ENCODE data around the gene IRGC. TPM values are rescaled to one million over a fixed set of nuclear protein-coding genes. Genes with fewer than 3 reads are reported as not detected.

Gene IRGC
- total RNA-seq, 4 donors from 2014 or later: not detected

- ATAC-seq (ENCODE audit: low FRiP score): no peak
- no peak for DNase-seq (ENCODE audit: low spot score)
- TF ChIP-seq, protein P1, sequence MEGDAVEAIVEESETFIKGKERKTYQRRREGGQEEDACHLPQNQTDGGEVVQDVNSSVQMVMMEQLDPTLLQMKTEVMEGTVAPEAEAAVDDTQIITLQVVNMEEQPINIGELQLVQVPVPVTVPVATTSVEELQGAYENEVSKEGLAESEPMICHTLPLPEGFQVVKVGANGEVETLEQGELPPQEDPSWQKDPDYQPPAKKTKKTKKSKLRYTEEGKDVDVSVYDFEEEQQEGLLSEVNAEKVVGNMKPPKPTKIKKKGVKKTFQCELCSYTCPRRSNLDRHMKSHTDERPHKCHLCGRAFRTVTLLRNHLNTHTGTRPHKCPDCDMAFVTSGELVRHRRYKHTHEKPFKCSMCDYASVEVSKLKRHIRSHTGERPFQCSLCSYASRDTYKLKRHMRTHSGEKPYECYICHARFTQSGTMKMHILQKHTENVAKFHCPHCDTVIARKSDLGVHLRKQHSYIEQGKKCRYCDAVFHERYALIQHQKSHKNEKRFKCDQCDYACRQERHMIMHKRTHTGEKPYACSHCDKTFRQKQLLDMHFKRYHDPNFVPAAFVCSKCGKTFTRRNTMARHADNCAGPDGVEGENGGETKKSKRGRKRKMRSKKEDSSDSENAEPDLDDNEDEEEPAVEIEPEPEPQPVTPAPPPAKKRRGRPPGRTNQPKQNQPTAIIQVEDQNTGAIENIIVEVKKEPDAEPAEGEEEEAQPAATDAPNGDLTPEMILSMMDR (IDR thresholded peaks at IDR 0.05): no peak
These were observed 25.4 kb downstream of the IRGC start for GRCh38 chr19:43741075-43741825.

DNA sequence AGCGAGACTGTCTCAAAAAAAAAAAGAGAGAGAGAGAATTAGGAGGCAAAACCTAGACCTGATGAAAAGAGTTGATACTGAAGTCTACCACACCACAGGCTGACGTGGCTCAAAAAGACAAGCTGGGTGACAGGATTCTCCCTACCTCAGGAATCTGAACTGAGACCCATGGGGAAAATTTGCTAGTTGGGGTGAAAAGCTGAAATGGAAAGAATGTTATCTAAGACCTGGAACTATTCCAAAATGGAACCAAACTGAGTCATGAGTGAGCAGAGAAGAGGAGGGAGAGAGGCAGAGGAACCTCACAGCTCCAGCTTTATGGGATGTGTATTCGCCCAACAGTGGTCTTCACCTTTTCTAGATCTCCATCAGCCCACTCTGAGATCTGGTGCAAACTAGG, 27.2 kb downstream of the IRGC start:
- TF ChIP-seq, protein P1 (IDR thresholded peaks at IDR 0.05): no peak
- ATAC-seq (ENCODE audit: low FRiP score) (no peak), DNase-seq (ENCODE audit: low spot score) (no peak)

DNA sequence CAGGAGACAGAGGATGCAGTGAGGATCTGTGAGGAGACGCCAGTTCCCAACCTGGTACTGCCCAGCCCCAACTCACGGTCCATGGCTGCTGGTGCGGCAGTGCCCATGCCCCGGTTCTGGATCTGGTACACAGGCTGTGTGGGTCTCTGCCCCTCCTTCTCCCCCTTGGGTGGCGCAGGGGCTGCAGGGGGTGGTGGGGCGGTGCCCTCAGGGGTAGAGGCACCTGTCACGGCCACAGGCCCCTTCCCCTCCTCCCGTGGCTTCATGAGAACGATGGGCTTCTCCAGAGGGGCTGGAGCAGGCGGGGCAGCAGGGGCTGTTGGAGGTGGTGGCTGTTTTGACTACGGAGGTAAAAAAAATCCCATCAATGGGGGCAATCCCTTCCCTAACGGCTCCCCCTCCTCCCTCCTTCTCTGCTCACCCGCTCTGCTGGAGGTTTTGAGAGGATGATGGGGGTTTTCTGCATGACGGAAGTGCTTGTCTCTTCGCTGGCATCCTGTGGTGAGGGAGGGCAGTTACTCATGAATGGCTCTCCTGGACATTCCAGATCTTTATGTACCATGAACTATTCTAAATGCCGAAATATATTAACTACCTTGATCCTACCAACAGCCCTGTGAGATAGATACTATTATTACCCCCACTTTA, 31.8 kb downstream of the IRGC start:
- ATAC-seq (ENCODE audit: low FRiP score): no peak
- TF ChIP-seq, protein P1 (IDR thresholded peaks at IDR 0.05): no peak
- no peak for DNase-seq (ENCODE audit: low spot score)

DNA sequence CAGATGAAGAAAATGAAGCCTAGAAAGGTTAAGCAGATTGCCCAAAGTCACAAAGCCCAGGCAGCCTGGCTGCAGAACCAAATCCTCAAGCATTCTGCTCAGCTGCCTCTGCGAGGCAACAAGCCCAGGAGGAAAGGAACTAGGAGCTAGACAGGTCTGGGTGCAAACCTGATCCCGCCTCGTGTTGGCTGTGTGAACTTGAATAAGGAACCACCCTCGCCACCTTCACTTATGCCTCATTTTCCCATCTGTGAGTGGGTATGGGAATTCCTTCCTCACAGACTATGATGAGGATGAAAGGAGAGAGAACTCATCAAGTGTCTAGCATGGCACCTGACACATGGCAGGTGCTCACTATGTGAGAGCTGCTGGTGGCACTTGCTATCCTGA, 32.3 kb downstream of the IRGC start:
- DNase-seq (ENCODE audit: low spot score) (no peak), ATAC-seq (ENCODE audit: low FRiP score) (no peak)
- TF ChIP-seq, protein P1 (IDR thresholded peaks at IDR 0.05): no peak

GRCh38 chr19:43748685-43749084, 32.8 kb downstream of the IRGC start:
- ATAC-seq (ENCODE audit: low FRiP score) (no peak), DNase-seq (ENCODE audit: low spot score) (no peak)
- TF ChIP-seq, protein P1 (IDR thresholded peaks at IDR 0.05): no peak

- TF ChIP-seq, protein P1 (IDR thresholded peaks at IDR 0.05): no peak
- ATAC-seq (ENCODE audit: low FRiP score) (no peak), DNase-seq (ENCODE audit: low spot score) (no peak)
These were observed 33.3 kb downstream of the IRGC start for GRCh38 chr19:43749152-43749551.

DNA sequence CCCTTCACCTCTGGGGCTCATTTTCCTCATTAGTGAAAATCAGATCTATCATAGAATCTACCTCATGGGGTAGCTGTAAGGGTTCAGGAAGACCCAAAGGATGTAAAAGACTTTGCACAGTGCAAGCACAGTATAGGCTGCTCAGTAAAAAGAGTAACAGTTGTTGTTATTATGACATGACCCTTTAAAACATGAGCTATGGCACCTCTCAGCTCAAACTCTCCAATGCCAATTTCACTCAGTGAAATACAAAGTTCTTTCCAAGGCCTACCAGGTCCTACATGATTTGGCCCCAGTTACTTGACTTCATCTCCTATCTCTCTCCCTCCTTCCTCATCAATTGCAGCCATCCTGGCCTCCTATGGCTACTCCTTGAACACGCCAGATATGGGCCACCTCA, 34.0 kb downstream of the IRGC start:
- TF ChIP-seq, protein P1 (IDR thresholded peaks at IDR 0.05): no peak
- ATAC-seq (ENCODE audit: low FRiP score): no peak
- DNase-seq (ENCODE audit: low spot score): no peak

All from omental fat pad (tissue), 4 donors.